Mesendoderm (in vitro differentiated cells): ENCODE measurements around the gene ATP5ME. TPM values are rescaled to one million over a fixed set of nuclear protein-coding genes. Genes with fewer than 3 reads are reported as not detected.

Experiments used
- DNase-seq: peaks from one replicate; pipeline ENCODE4 v3.0.0; 2013
- H2AK5ac ChIP-seq: 2 replicates; pipeline ENCODE4 v1.6.1; 2013; ENCODE audit warnings: low read length, inconsistent platforms
- H2BK120ac ChIP-seq: 2 replicates; pipeline ENCODE4 v1.6.1; 2013; ENCODE audit warnings: low read depth, mild to moderate bottlenecking, low read length, moderate library complexity, mixed read lengths
- H2BK15ac ChIP-seq: replicated peaks from 2 replicates; pipeline ENCODE4 v1.6.1; 2013; ENCODE audit warnings: low read depth, mild to moderate bottlenecking, moderate library complexity
- H2BK5ac ChIP-seq: 2 replicates; pipeline ENCODE4 v1.6.1; 2013; ENCODE audit warnings: low read length, inconsistent platforms
- H3K18ac ChIP-seq: 2 replicates; pipeline ENCODE4 v1.6.1; 2013; ENCODE audit warnings: mild to moderate bottlenecking, low read length, mixed read lengths
- H3K23ac ChIP-seq: one replicate; pipeline ENCODE4 v1.6.1; 2013; ENCODE audit warnings: low read length
- H3K27ac ChIP-seq: 2 replicates; pipeline ENCODE4 v1.5.1; 2013; ENCODE audit warnings: low read depth, mild to moderate bottlenecking, inconsistent platforms, low read length, moderate library complexity
- H3K27me3 ChIP-seq: 2 replicates; pipeline ENCODE4 v1.6.1; 2013; ENCODE audit warnings: low read length, control low read depth, mild to moderate bottlenecking, inconsistent platforms; ENCODE audit not compliant: insufficient read depth, poor library complexity
- H3K36me3 ChIP-seq: 2 replicates; pipeline ENCODE4 v1.6.1; 2013; ENCODE audit warnings: low read length, inconsistent platforms; ENCODE audit not compliant: control insufficient read depth, insufficient read depth
- H3K4ac ChIP-seq: one replicate; pipeline ENCODE4 v1.6.1; 2013; ENCODE audit warnings: low read depth, mild to moderate bottlenecking, low read length, moderate library complexity
- H3K4me1 ChIP-seq: 2 replicates; pipeline ENCODE4 v1.6.1; 2013; ENCODE audit warnings: low read depth, low read length, inconsistent platforms; ENCODE audit not compliant: control insufficient read depth
- H3K4me2 ChIP-seq: 2 replicates; pipeline ENCODE4 v1.6.1; 2013; ENCODE audit warnings: low read length
- H3K4me3 ChIP-seq: 2 replicates; pipeline ENCODE4 v1.5.1; 2013; ENCODE audit warnings: mild to moderate bottlenecking, low read length
- H3K56ac ChIP-seq: one replicate; pipeline ENCODE4 v1.6.1; 2013; ENCODE audit warnings: low read length
- H3K79me1 ChIP-seq: 2 replicates; pipeline ENCODE4 v1.6.1; 2013; ENCODE audit warnings: low read length, inconsistent platforms
- H3K79me2 ChIP-seq: 2 replicates; pipeline ENCODE4 v1.6.1; 2013; ENCODE audit warnings: mild to moderate bottlenecking, low read length; ENCODE audit not compliant: control insufficient read depth, insufficient read depth
- H3K9ac ChIP-seq: 2 replicates; pipeline ENCODE4 v1.6.1; 2013; ENCODE audit warnings: low read length, inconsistent platforms
- H4K5ac ChIP-seq: one replicate; pipeline ENCODE4 v1.6.1; 2013; ENCODE audit warnings: low read length
- H4K8ac ChIP-seq: one replicate; pipeline ENCODE4 v1.6.1; 2013; ENCODE audit warnings: low read depth, mild to moderate bottlenecking, control low read depth, low read length, moderate library complexity
- WGBS: extraction: QIAGEN DNeasy Blood & Tissue Kit; methylation state at CpG from one replicate; pipeline ENCODE4 v1.1.7; 2013; ENCODE audit warnings: low lambda C conversion rate, missing lambda C conversion rate; ENCODE audit not compliant: insufficient coverage; ENCODE audit errors: extremely low coverage; 5-methylcytosine and 5-hydroxymethylcytosine counted together
- polyA plus RNA-seq, 2 experiments: library from polyadenylated mRNA; stranded (reverse); fragments of 200-250 nt; gene quantifications; one replicate each; pipeline ENCODE4 v1.2.3, GENCODE V29; 2013

Gene ATP5ME, protein sequence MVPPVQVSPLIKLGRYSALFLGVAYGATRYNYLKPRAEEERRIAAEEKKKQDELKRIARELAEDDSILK
- polyA plus RNA-seq (2013, experiment 1 of 2): 1,265 TPM
- 1,279 TPM for polyA plus RNA-seq (2013, experiment 2 of 2)

DNA sequence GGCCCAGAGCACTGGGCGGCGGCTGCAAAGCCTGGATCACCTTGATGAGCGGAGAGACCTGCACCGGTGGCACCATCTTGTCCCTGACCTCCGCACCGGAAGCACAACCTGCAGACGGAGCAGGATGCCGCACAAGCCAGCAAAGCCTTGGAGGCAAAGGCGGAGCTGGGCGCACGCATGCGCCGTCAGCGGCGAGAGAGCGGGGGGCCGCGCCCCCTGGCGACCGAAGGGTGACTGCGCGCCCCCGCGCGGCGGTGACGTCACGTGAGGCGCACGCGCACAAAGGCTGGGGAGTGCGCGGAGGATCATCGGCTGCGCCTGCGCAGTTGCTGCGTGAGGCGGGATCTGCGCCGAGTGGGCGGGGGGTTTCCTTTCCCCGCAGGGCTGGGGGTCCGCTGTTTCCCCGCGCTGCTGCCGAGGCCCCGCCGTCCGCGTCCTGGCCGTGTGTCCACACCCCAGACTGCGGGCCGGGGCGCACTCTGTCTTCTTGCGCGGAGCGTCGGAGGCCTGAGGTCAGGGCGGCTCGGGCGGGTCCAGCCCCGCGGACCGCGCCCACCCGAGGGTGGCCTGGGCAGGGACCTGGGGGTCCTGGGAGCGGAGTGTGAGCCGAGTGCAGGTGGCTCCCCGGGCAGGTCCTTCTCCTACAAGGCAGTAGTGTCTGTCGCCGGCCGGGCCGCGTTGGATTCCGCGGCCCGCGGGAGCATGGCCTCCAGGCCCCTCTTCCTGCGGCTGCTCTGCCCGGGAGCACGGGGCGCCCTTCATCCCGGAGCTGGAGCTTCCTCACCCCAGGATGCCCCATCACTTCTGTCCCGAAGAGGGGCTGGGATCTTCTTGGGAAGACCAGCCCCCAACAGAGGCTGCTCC is at the start of gene ATP5ME, which contains the start of gene MYL5:
ATP5ME (minus strand) TSS at position 105 of the 864 bp plus-strand sequence; CDS start at position 76, 29 bp downstream.
MYL5 (plus strand) TSS at position 371 of the 864 bp plus-strand sequence. CDS start 3,485 bp downstream, outside the sequence.
- no peak within 1 kb of the TSS for H2BK15ac ChIP-seq
- peaks cover 6% of the 10 kb centered on the region for H3K79me2 ChIP-seq
- H3K27me3 ChIP-seq: no peaks in the 10 kb centered on the region
- H2AK5ac ChIP-seq: peak within 1 kb of the TSS; percentile 58
- H2BK5ac ChIP-seq: no peak within 1 kb of the TSS
- H3K23ac ChIP-seq: no peak within 1 kb of the TSS
- no peak within 1 kb of the TSS for H3K27ac ChIP-seq
- peak within 1 kb of the TSS; percentile 93 for H3K4me3 ChIP-seq
- peak within 1 kb of the TSS; percentile 5 for H4K8ac ChIP-seq
- peak within 1 kb of the TSS; percentile 64 for H3K18ac ChIP-seq
- peak within 1 kb of the TSS; percentile 70 for H3K4ac ChIP-seq
- H2BK120ac ChIP-seq: no peak within 1 kb of the TSS
- no peak within 1 kb of the TSS for H4K5ac ChIP-seq
- peak within 1 kb of the TSS; percentile 97 for H3K9ac ChIP-seq
- DNase-seq: peak; percentile 97
- H3K4me1 ChIP-seq: peaks cover 3% of the 10 kb centered on the region
- peaks cover 3% of the 10 kb centered on the region for H3K36me3 ChIP-seq
- peak within 1 kb of the TSS; percentile 96 for H3K56ac ChIP-seq
- peak within 1 kb of the TSS; percentile 90 for H3K4me2 ChIP-seq
- no CpG with 5 or more reads among the region's 84 CpGs for WGBS
- peaks cover 7% of the 10 kb centered on the region for H3K79me1 ChIP-seq

DNA sequence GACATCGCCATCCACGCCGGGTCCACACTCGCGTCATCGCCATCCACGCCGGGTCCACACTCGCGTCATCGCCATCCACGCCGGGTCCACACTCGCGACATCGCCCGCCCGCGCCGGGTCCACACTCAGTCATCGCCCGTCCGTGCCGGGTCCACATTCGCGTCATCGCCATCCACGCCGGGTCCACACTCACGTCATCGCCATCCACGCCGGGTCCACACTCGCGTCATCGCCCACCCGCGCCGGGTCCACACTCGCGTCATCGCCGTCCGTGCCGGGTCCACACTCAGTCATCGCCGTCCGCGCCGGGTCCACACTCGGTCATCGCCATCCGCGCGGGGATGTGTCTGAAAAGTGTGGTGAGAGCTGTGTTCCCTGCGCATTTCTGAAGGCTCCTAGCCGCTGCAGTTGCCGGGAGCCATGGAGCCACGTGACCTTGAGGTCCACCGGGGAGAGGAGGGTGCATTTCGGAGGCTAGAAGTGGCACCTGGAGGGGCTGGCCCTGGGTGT is 48.8 kb upstream of the ATP5ME start:
- Histone ChIP-seq H4K8ac (no peak overlapping the region), H3K36me3 (peaks cover 1% of the 10 kb centered on the region), H3K56ac (no peak overlapping the region), H3K79me2 (peaks cover 76% of the 10 kb centered on the region), H3K18ac (no peak overlapping the region), H2AK5ac (no peak overlapping the region), H3K4me2 (no peak overlapping the region), H3K27me3 (no peaks in the 10 kb centered on the region), H2BK120ac (no peak overlapping the region), H2BK5ac (no peak overlapping the region), H3K4ac (no peak overlapping the region), H3K79me1 (peaks cover 42% of the 10 kb centered on the region), H3K23ac (no peak overlapping the region), H3K4me3 (no peak overlapping the region), H2BK15ac (no peak overlapping the region), H3K27ac (no peak overlapping the region), H3K9ac (no peak overlapping the region), H4K5ac (no peak overlapping the region), H3K4me1 (no peaks in the 10 kb centered on the region)
- WGBS: no CpG with 5 or more reads among the region's 61 CpGs
- DNase-seq: no peak

DNA sequence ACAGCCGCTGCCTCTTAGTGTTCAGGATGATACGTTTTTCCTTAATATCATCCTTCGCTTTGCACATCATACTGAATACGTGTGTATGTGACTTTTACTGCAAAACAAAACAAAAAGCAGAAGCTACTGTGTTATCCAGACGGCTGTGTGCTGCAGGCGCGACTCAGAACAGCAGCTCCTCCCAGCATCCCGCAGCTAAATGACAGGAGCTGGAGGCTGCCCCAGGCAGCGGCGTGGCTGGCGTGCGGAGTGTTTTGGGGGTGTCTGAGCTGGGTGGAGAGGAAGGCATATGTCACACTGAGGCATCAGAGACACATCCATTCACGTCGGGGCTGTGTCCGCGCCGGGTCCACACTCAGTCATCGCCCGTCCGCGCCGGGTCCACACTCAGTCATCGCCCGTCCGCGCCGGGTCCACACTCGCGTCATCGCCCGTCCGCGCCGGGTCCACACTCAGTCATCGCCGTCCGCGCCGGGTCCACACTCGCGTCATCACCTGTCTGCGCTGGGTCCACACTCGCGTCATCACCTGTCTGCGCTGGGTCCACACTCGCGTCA is 48.2 kb upstream of the ATP5ME start:
- H3K56ac ChIP-seq: no peak overlapping the region
- no peak overlapping the region for H3K4me2 ChIP-seq
- no peaks in the 10 kb centered on the region for H3K27me3 ChIP-seq
- no peak overlapping the region for H3K27ac ChIP-seq
- H3K79me2 ChIP-seq: peaks cover 79% of the 10 kb centered on the region
- H2BK120ac ChIP-seq: no peak overlapping the region
- H3K23ac ChIP-seq: no peak overlapping the region
- H3K18ac ChIP-seq: no peak overlapping the region
- H2AK5ac ChIP-seq: no peak overlapping the region
- H3K9ac ChIP-seq: no peak overlapping the region
- peaks cover 43% of the 10 kb centered on the region for H3K79me1 ChIP-seq
- H2BK15ac ChIP-seq: no peak overlapping the region
- H4K8ac ChIP-seq: no peak overlapping the region
- WGBS: no CpG with 5 or more reads among the region's 47 CpGs
- peaks cover 1% of the 10 kb centered on the region for H3K36me3 ChIP-seq
- no peak overlapping the region for H3K4me3 ChIP-seq
- H4K5ac ChIP-seq: no peak overlapping the region
- H3K4me1 ChIP-seq: no peaks in the 10 kb centered on the region
- DNase-seq: no peak
- H2BK5ac ChIP-seq: no peak overlapping the region
- H3K4ac ChIP-seq: no peak overlapping the region

DNA sequence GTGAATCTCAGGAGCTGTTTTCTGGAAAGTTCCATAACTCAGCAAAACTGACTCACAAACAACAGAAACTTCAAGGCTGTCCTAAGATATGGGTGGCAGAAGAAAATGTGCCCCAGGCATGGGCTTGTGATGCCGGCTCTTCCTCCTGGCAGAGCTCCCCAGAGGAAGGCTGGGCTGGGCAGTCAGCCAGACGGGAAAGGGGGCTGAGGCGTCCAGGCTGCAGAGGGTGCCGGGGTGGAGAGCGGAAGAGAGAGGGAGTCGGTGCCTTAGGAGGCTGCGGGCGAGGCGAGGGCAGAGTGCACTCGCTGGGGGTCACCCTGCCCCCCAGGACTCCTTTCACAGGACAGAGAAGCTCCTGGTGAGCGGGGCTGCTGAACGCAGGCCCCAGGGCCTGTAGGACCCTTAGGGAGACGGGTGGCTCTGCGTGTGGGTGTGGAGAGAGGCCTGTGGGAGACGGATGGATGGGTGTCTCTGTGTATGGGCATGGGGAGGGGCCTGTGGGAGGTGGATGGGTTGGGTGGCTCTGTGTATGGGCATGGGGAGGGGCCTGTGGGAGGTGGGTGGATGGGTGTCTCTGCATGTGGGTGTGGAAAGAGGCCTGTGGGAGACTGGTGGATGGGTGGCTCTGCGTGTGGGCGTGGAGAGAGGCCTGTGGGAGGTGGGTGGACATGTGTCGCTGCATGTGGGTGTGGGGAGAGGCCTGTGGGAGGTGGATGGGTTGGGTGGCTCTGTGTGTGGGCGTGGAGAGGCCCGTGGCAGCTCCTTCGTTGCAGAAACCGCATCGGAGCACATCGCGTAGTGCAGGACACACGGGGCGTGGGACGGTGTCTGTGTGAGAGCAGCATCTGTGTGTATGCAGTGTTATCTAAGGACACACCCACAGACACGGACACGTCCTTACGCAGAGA is 47.4 kb upstream of the ATP5ME start:
- H3K9ac ChIP-seq: no peak overlapping the region
- DNase-seq: no peak
- H2BK5ac ChIP-seq: no peak overlapping the region
- H3K27ac ChIP-seq: no peak overlapping the region
- H3K4me2 ChIP-seq: no peak overlapping the region
- no peak overlapping the region for H2BK15ac ChIP-seq
- no peak overlapping the region for H3K18ac ChIP-seq
- H3K23ac ChIP-seq: no peak overlapping the region
- no peak overlapping the region for H2AK5ac ChIP-seq
- no peaks in the 10 kb centered on the region for H3K4me1 ChIP-seq
- no peak overlapping the region for H2BK120ac ChIP-seq
- no CpG with 5 or more reads among the region's 31 CpGs for WGBS
- peaks cover 1% of the 10 kb centered on the region for H3K36me3 ChIP-seq
- no peak overlapping the region for H3K4ac ChIP-seq
- no peak overlapping the region for H4K5ac ChIP-seq
- H4K8ac ChIP-seq: no peak overlapping the region
- peaks cover 76% of the 10 kb centered on the region for H3K79me2 ChIP-seq
- peaks cover 39% of the 10 kb centered on the region for H3K79me1 ChIP-seq
- H3K27me3 ChIP-seq: no peaks in the 10 kb centered on the region
- no peak overlapping the region for H3K4me3 ChIP-seq
- H3K56ac ChIP-seq: no peak overlapping the region

DNA sequence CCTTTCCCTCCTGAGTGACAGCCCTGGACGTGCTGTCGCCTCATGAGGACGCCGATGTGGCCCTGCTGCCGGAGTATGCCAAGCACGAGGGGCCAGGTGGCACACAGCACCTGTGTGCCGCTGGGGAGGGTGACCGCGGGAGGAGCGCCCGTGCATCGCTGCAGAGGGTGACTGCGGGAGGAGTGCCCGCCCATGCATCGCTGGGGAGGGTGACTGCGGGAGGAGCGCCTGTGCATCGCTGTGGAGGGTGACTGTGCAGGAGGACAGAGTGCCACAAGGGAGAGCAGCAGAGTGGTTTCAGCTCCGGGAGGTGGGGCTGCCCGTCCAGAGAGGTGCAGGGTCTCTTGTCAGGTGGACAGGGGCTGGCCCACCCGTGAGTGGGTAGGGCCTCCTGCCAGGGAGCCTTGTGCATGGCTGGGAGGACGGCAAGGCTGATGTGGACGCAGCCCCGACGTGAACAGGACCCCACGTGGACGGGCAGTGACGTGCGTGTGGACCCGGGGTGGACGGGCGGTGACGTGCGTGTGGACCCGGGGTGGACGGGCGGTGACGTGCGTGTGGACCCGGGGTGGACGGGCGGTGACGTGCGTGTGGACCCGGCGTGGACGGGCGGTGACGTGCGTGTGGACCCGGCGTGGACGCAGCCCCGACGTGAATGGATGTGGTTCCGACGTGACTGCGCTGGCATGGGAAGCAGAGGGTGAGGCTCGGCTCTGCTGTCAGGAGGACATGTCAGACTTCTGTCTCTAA is 46.2 kb upstream of the ATP5ME start:
- H3K4me3 ChIP-seq: no peak overlapping the region
- WGBS: no CpG with 5 or more reads among the region's 59 CpGs

More for the DNA sequence above, 46.2 kb upstream of the ATP5ME start:
- no peak overlapping the region for H3K9ac ChIP-seq
- no peak overlapping the region for H4K5ac ChIP-seq
- H3K56ac ChIP-seq: no peak overlapping the region
- no peak overlapping the region for H3K4me2 ChIP-seq
- H3K36me3 ChIP-seq: peaks cover 1% of the 10 kb centered on the region
- no peaks in the 10 kb centered on the region for H3K27me3 ChIP-seq
- no peaks in the 10 kb centered on the region for H3K4me1 ChIP-seq
- H3K79me1 ChIP-seq: peaks cover 37% of the 10 kb centered on the region
- no peak overlapping the region for H4K8ac ChIP-seq
- H2BK15ac ChIP-seq: no peak overlapping the region
- no peak overlapping the region for H3K27ac ChIP-seq
- DNase-seq: no peak
- no peak overlapping the region for H2AK5ac ChIP-seq
- H2BK5ac ChIP-seq: no peak overlapping the region
- no peak overlapping the region for H3K23ac ChIP-seq
- peaks cover 66% of the 10 kb centered on the region for H3K79me2 ChIP-seq
- no peak overlapping the region for H2BK120ac ChIP-seq
- H3K18ac ChIP-seq: no peak overlapping the region
- no peak overlapping the region for H3K4ac ChIP-seq
